Measurements from ENCODE around the gene RO60. TPM values are rescaled to one million over a fixed set of nuclear protein-coding genes. Genes with fewer than 3 reads are reported as not detected.

RO60 gene
- total and polyA plus RNA-seq, 2 of the 4 experiments (the other 2 are of a cell fraction), result 10.9 to 161 TPM

DNA sequence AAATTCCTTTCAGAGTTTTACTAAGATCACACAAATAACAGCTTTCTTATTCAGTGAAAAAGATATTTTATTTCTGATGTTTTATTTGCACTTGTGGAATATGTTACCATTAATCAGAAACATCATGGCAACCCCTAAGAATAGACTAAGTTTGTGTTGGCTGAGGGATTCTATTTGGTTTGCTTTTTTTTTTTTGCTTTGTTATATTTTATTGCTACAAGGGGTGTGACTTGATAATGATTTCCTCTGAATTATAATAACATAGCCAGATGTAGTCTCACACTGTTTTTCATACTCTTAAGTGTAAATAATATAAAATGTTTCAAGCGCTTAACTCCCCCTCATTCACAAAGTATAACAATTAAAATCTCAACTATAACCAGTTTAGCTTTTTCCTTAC, 25.9 kb downstream of the RO60 start:
- TF ChIP-seq BHLHE40 (IDR thresholded peaks at IDR 0.05; ENCODE audit: low read depth, low read length) (no peak), FOS (IDR thresholded peaks at IDR 0.05; ENCODE audit: low read depth, low read length) (no peak), MAZ (IDR thresholded peaks at IDR 0.05; ENCODE audit: borderline replicate concordance, low read depth, low read length) (no peak), CHD1 (IDR thresholded peaks at IDR 0.05; ENCODE audit: low read depth, low read length) (no peak), NFE2L2 (IDR thresholded peaks at IDR 0.05; ENCODE audit: low read depth, low read length) (no peak), RCOR1 (IDR thresholded peaks at IDR 0.05; ENCODE audit: insufficient replicate concordance, low read length) (no peak)
- Histone ChIP-seq H3K27ac (ENCODE audit: insufficient read depth, low read length) (no peak overlapping the region), H2BK120ac (ENCODE audit: low read depth, low read length) (no peak overlapping the region), H2BK20ac (ENCODE audit: low read depth, low read length) (no peak overlapping the region), H3K9ac (ENCODE audit: low read depth, low read length) (no peak overlapping the region), H3K9me1 (ENCODE audit: insufficient read depth, low read length) (no peaks in the 10 kb centered on the region), H2BK5ac (ENCODE audit: low read depth, low read length, poor library complexity, severe bottlenecking) (no peak overlapping the region), H3K18ac (ENCODE audit: low read depth, low read length) (no peak overlapping the region), H2AK9ac (replicated peaks; ENCODE audit: low read depth, low read length, poor library complexity) (no peak overlapping the region), H4K8ac (ENCODE audit: low read depth in 2 of 2, low read length in 2 of 2) (no peak overlapping the region), H2AFZ (replicated peaks; ENCODE audit: low read length, poor library complexity) (no peak overlapping the region), H3K14ac (replicated peaks; ENCODE audit: low read depth, low read length) (no peak overlapping the region), H3K36me3 (ENCODE audit: control insufficient read depth, insufficient read depth, low read length) (peaks cover 22% of the 10 kb centered on the region), H3K56ac (ENCODE audit: extremely low read depth, insufficient read depth, low read length) (no peak overlapping the region), H3K4me3 (ENCODE audit: insufficient read depth, low read depth, low read length) (no peak overlapping the region), H4K91ac (ENCODE audit: insufficient read depth, low read depth, low read length) (no peak overlapping the region), H3K27me3 (ENCODE audit: control insufficient read depth, insufficient read depth, low read length) (no peaks in the 10 kb centered on the region), H3K4ac (ENCODE audit: low read depth, low read length) (no peak overlapping the region), H3K4me1 (ENCODE audit: control insufficient read depth, insufficient read depth, low read length) (no peaks in the 10 kb centered on the region), H3K9me3 (ENCODE audit: control insufficient read depth, insufficient read depth, low read length) (no peaks in the 10 kb centered on the region), H4K20me1 (ENCODE audit: insufficient read depth, low read length) (no peaks in the 10 kb centered on the region), H3K4me2 (ENCODE audit: low read depth, low read length) (no peak overlapping the region), H4K5ac (ENCODE audit: low read depth, low read length) (no peak overlapping the region), H3K79me1 (ENCODE audit: low read depth in 1 of 2, low read length in 2 of 2) (no peaks in the 10 kb centered on the region; a peak in 1 of 4 replicates), H2AK5ac (ENCODE audit: low read depth, low read length) (no peak overlapping the region), H2BK15ac (ENCODE audit: low read depth, low read length) (no peak overlapping the region), H3K23ac (ENCODE audit: low read depth, low read length) (no peak overlapping the region)
- WGBS, 2 experiments (ENCODE audit: extremely low coverage in 2 of 2, insufficient read length in 1 of 2), result no CpG with 5 or more reads among the region's 1 CpG
- ChIA-PET CTCF (interaction anchor here (0.6 kb wide), 1 partner anchor 250 kb away, joined by 10 read pairs; no protein-coding TSS in a partner anchor), POLR2A (ENCODE audit: unreplicated experiment) (no interaction called here)
- no peak for ATAC-seq (ENCODE audit: low read depth)
- no peak for DNase-seq
- intact Hi-C loops (cut with micrococcal nuclease), result no loop called here
- dilution Hi-C loops (cut with HindIII; ENCODE audit: low sequenced_read_pairs, unreplicated experiment), result no loop called here
- in situ Hi-C loops (cut with MboI; ENCODE audit: low sequenced_read_pairs), result no loop called here
- no TSS peak for BruUV-seq (replicated peaks)
